GM10266 (cell line): Measurements from ENCODE around the gene TBC1D22A.

Experiments used
- DNase-seq: peaks from one replicate; pipeline ENCODE4 v3.0.0; 2012; ENCODE audit errors: extremely low spot score
- CTCF ChIP-seq: IDR thresholded peaks from 2 replicates; pipeline ENCODE4 v1.5.1; 2012; ENCODE audit warnings: mild to moderate bottlenecking, low read depth; ENCODE audit not compliant: control insufficient read depth, insufficient read depth; ENCODE audit errors: missing control alignments

TBC1D22A gene

GRCh38 chr22:47063071-47063509, 300.6 kb downstream of the TBC1D22A start:
- DNase-seq: no peak
- no peak for TF ChIP-seq CTCF

GRCh38 chr22:47063606-47064005, 301.2 kb downstream of the TBC1D22A start:
- TF ChIP-seq CTCF: no peak
- DNase-seq: no peak

GRCh38 chr22:47064016-47064415, 301.6 kb downstream of the TBC1D22A start:
- no peak for TF ChIP-seq CTCF
- DNase-seq: no peak

GRCh38 chr22:47064416-47064815, 302.0 kb downstream of the TBC1D22A start:
- DNase-seq: no peak
- TF ChIP-seq CTCF: no peak

- DNase-seq: no peak
- TF ChIP-seq CTCF: no peak
Observed at GRCh38 chr22:47065756-47066615, 303.5 kb downstream of the TBC1D22A start.

- DNase-seq: no peak
- no peak for TF ChIP-seq CTCF
Observed at GRCh38 chr22:47066616-47066905, 304.1 kb downstream of the TBC1D22A start.

- no peak for DNase-seq
- TF ChIP-seq CTCF: no peak
Observed at GRCh38 chr22:47067321-47067890, 305.0 kb downstream of the TBC1D22A start.
